Body of pancreas (tissue), 4 donors: Measurements from ENCODE around the gene CTNNB1.

Source experiments
- CTCF ChIP-seq, 7 experiments: fragments of 450-650 bp in 4 of 7; fragments of 200-600 bp in 3 of 7; sonication (generic) in 3 of 7; IDR thresholded peaks; one replicate each; pipeline ENCODE4 v1.5.1; 2016 to 2019; ENCODE audit warnings: antibody characterized with exemption in 7 of 7
- POLR2A ChIP-seq, 3 donors: fragments of 450-650 bp; IDR thresholded peaks; one replicate each; pipeline ENCODE4 v1.6.1; 2016; ENCODE audit warnings: antibody characterized with exemption in 3 of 3, mild to moderate bottlenecking in 2 of 3

- TF ChIP-seq CTCF (IDR thresholded peaks at IDR 0.05) (no peak), POLR2A (IDR thresholded peaks at IDR 0.05) (no peak)
These were observed 2.5 kb upstream of the CTNNB1 start for GRCh38 chr3:41196499-41197410.
